GM21360 (cell line): ENCODE data around the gene AGT.
"Not testable (repeated sequence)": the region's sequence is repeated elsewhere in the genome, so short reads cannot be mapped to it uniquely, and the experiment has no call there.

ENCODE experiments used
- ATAC-seq: cut with Tn5 transposase; IDR thresholded peaks from one replicate; pipeline ENCODE4 v1.9.1; 2021; ENCODE audit warnings: mild to moderate bottlenecking, moderate library complexity; ENCODE audit not compliant: unreplicated experiment

The AGT gene

GRCh38 chr1:230693221-230693620 is 20.7 kb downstream of the AGT start:
- ATAC-seq, result no peak

- ATAC-seq, result no peak
These were observed 22.3 kb downstream of the AGT start for GRCh38 chr1:230691615-230692014.

DNA sequence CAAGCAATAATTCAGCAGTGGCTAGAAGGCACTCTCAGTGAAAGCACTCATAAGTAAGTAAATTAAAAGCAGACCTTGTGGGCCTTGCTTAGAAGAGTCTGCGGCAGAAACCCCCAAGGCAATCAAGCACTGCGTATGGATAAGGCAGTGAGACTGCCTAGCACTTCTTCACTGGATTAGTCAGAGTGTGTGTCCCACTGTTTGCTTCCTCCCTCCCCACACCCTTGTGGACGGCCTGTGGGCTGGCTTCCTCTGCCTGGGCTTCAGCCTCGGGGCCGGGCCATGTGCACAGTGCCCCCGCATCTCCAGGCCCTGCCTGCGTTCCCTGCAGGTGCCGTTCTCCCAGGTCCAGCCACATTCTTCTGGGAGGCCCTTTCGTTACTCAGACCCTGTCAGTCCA is 23.8 kb downstream of the AGT start:
- ATAC-seq, result no peak

GRCh38 chr1:230686747-230687146 is 27.2 kb downstream of the AGT start:
- ATAC-seq, result no peak

GRCh38 chr1:230684998-230685397 is 28.9 kb downstream of the AGT start:
- ATAC-seq, result no peak

DNA sequence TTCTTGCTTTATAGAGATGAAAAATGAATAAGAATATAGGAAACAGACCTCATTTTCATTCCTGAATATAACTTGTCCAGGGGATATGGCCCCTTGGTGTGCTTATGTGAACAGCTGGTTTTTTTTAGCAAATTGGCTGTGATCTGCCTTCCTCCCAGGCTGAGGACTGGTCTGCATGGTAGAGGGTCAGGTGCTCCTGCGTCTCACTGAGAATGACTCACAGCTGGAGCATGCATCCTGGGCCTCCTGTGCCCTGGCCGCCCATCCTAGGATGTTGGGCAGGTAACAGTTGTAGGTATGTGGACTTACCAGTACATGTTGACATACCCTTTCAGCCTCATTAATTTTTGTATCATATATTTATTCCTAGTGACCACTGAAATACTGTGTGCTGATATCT is 29.8 kb downstream of the AGT start:
- ATAC-seq, result no peak

GRCh38 chr1:230682882-230683610 is 30.9 kb downstream of the AGT start:
- ATAC-seq, result no peak

DNA sequence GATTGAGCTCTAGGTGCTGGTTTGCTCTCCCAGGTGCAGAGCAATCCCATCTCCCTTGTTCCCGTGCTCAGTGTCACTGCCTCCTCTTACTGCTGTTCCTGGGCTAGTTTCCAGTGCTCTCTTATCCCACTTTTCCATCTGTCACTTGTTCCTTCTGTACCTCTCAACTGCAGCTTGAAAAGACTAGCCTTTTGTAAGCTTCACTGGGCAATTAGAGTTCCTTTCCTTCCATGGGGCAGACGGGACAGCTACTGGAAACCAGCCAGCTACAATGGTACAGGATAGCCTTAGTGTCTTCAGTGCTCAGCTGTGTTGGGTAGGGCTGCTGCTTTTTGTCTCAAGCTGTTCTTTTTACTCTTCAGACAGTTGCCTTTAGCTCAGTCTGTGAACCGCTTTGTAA is 31.6 kb downstream of the AGT start:
- no peak for ATAC-seq

GRCh38 chr1:230681599-230681998 is 32.3 kb downstream of the AGT start:
- no peak for ATAC-seq

- no peak for ATAC-seq
These were observed 33.5 kb downstream of the AGT start for GRCh38 chr1:230680300-230681025.

- ATAC-seq, result no peak
These were observed 34.1 kb downstream of the AGT start for GRCh38 chr1:230679825-230680224.

DNA sequence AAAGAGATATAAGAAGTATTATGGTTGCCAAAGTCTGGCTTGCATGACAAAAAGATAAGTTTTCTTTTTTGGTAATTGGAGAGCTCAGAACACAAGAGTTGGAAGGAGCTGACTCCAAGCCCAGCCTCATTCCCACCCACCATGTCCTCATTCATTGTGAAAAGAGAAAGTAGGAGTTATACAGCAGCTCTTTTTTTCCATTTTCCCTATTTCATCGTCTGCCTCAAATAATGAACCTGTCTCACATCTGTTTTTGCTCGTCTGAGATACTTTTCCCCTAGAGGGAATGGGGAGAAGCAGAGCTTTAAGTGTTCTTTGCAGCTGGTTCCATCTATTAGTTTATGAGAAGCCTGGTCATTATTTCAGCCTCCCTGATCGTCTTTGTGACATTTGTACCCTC is 34.7 kb downstream of the AGT start:
- ATAC-seq, result no peak

DNA sequence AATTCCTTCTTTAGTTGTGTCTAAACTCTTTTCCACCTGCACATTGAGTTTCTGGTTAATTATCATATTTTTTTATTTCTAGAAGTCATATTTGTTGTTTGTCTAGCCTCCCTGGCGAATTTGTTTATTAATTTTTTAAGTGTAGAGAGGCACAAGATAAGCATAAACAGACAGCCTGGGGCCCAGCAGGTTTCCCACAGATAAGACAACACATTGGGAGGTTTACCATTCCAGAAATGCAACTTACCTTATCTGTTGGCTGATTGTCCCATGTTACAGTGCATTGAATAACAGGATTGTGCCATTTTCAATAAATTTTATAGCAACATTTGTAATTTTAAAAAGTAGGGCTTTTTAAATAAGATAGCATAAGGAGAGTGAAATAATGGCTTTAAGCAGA is 36.7 kb downstream of the AGT start:
- ATAC-seq, result no peak

DNA sequence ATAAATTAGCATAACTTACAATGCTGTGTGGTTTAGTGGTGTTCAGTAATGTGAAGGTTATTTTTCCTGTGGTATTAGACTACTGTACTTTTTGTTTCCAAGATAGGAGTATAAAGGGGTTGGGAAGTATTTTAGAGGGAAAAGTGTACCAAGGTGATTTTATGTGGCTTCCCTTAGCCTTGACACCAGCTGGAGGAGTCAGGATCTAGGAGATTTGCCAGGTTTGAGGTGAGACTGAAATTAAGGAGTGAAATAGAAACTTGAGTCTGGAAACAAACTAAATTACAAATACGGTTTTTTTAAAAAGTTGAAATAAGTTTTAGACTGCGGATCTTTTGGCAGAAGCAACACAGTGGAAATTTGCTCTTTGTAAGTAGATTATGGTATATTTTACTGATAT is 39.3 kb downstream of the AGT start:
- ATAC-seq, result no peak

GRCh38 chr1:230669543-230669942 is 44.4 kb downstream of the AGT start:
- ATAC-seq, result no peak

GRCh38 chr1:230668227-230668626 is 45.7 kb downstream of the AGT start:
- ATAC-seq, result no peak

DNA sequence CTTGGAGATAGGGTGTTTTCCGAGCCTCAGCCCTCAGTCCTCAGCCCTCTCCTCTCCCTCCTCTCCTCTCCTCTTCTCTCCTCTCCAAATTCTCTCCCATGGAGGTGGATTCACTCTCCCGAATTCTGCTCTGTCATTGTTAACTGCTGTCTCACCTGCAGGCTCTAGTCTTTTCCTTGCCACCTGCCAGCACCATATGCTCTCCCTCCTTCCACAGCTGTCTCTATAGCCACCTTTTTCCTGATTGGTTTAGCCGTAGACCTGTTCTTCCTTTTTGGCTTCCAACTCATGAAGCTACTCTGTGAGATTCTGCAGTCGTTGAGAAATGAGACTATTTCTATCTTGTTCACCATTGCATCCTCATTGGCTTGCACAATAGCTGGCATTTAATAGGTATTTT is 51.9 kb downstream of the AGT start:
- ATAC-seq, result no peak

GRCh38 chr1:230658691-230659090 is 55.2 kb downstream of the AGT start:
- no peak for ATAC-seq

GRCh38 chr1:230658103-230658502 is 55.8 kb downstream of the AGT start:
- not testable (repeated sequence) for ATAC-seq

DNA sequence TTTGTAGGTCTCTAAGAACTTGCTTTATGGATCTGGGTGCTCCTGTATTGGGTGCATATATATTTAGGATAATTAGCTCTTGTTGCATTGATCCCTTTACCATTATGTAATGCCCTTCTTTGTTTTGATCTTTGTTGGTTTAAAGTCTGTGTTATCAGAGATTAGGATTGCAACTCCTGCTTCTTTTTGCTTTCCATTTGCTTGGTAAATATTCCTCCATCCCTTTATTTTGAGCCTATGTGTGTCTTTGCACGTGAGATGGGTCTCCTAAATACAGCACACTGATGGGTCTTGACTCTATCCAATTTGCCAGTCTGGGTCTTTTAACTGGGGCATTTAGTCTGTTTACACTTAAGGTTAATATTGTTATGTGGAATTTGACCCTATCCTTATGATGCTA is 57.2 kb downstream of the AGT start:
- not testable (repeated sequence) for ATAC-seq
